WERI-Rb-1 (cell line): ENCODE measurements around the gene DBN1.

ENCODE experiments used
- DNase-seq: peaks from one replicate; pipeline ENCODE4 v3.0.0-alpha.2; 2020
- H3K27ac ChIP-seq: fragments of 250-450 bp; sonication (Bioruptor Pico); 2 replicates; pipeline ENCODE4 v1.5.1; 2020; ENCODE audit warnings: mild to moderate bottlenecking, moderate library complexity
- H3K27me3 ChIP-seq: fragments of 250-450 bp; sonication (Bioruptor Pico); 2 replicates; pipeline ENCODE4 v1.5.1; 2021; ENCODE audit warnings: mild to moderate bottlenecking, low read depth, moderate library complexity; ENCODE audit not compliant: insufficient read depth, severe bottlenecking
- H3K36me3 ChIP-seq: fragments of 250-450 bp; sonication (Bioruptor Pico); 2 replicates; pipeline ENCODE4 v1.5.1; 2020; ENCODE audit warnings: mild to moderate bottlenecking, moderate library complexity
- H3K4me3 ChIP-seq: 2 replicates; pipeline ENCODE4 v1.5.1; 2011; ENCODE audit warnings: low read depth, mild to moderate bottlenecking, control low read depth, low read length
- H3K9me3 ChIP-seq: fragments of 250-450 bp; sonication (Bioruptor Pico); 2 replicates; pipeline ENCODE4 v1.5.1; 2021; ENCODE audit warnings: mild to moderate bottlenecking, moderate library complexity; ENCODE audit not compliant: severe bottlenecking
- CTCF ChIP-seq: IDR thresholded peaks from 2 replicates; pipeline ENCODE4 v1.5.1; 2011; ENCODE audit warnings: low read depth, mild to moderate bottlenecking, control low read depth, inconsistent platforms, low read length

DBN1 gene

GRCh38 chr5:177468685-177469628, 4.5 kb downstream of the DBN1 start:
- no peak overlapping the region for H3K27ac ChIP-seq
- TF ChIP-seq CTCF = no peak
- DNase-seq = no peak
- H3K36me3 ChIP-seq = peaks cover 68% of the 10 kb centered on the region
- H3K9me3 ChIP-seq = no peaks in the 10 kb centered on the region
- no peak overlapping the region for H3K4me3 ChIP-seq
- H3K27me3 ChIP-seq = no peaks in the 10 kb centered on the region

- TF ChIP-seq CTCF = no peak
- H3K9me3 ChIP-seq = no peaks in the 10 kb centered on the region
- no peaks in the 10 kb centered on the region for H3K27me3 ChIP-seq
- H3K27ac ChIP-seq = no peak overlapping the region
- no peak overlapping the region for H3K4me3 ChIP-seq
- no peak for DNase-seq
- peaks cover 74% of the 10 kb centered on the region for H3K36me3 ChIP-seq
Observed at GRCh38 chr5:177468329-177468684, 5.1 kb downstream of the DBN1 start.

GRCh38 chr5:177467436-177467835, 6.0 kb downstream of the DBN1 start:
- H3K27me3 ChIP-seq = no peaks in the 10 kb centered on the region
- DNase-seq = no peak
- H3K9me3 ChIP-seq = no peaks in the 10 kb centered on the region
- no peak for TF ChIP-seq CTCF
- peaks cover 78% of the 10 kb centered on the region for H3K36me3 ChIP-seq
- H3K27ac ChIP-seq = no peak overlapping the region
- no peak overlapping the region for H3K4me3 ChIP-seq

GRCh38 chr5:177466861-177467260, 6.6 kb downstream of the DBN1 start:
- TF ChIP-seq CTCF = no peak
- Histone ChIP-seq H3K27me3 (no peaks in the 10 kb centered on the region), H3K4me3 (no peak overlapping the region), H3K9me3 (no peaks in the 10 kb centered on the region), H3K27ac (no peak overlapping the region), H3K36me3 (peaks cover 74% of the 10 kb centered on the region)
- no peak for DNase-seq

GRCh38 chr5:177465044-177465443, 8.4 kb downstream of the DBN1 start:
- TF ChIP-seq CTCF = no peak
- no peaks in the 10 kb centered on the region for H3K27me3 ChIP-seq
- H3K27ac ChIP-seq = no peak overlapping the region
- DNase-seq = no peak
- H3K36me3 ChIP-seq = peaks cover 59% of the 10 kb centered on the region
- H3K4me3 ChIP-seq = no peak overlapping the region
- H3K9me3 ChIP-seq = no peaks in the 10 kb centered on the region
